Muscle of back (tissue), 13 donors: ENCODE data around the gene CTSH. TPM values are rescaled to one million over a fixed set of nuclear protein-coding genes. Genes with fewer than 3 reads are reported as not detected.
A peak's percentile ranks its signal among the peaks of the same experiment; 100 is the strongest.

Experiments
- DNase-seq, 3 donors: peaks; one replicate each; pipeline versions ENCODE4 v3.0.0 to v3.0.0-alpha.2; 2013
- long read RNA-seq, 9 donors: transcript quantifications; one replicate each; lab custom pipeline, GENCODE V29; 2026
- polyA plus RNA-seq, 10 donors: library from polyadenylated mRNA; unstranded; fragments of 120-200 nt; gene quantifications; one replicate each; pipeline ENCODE4 v1.2.1, GENCODE V29; 2013; ENCODE audit not compliant: insufficient read length in 10 of 10

The CTSH gene
- 10 to 100 TPM; 17.7 to 38.0 (median 25.2) TPM for polyA plus RNA-seq
- long read RNA-seq, donor 1, partial matches to known transcripts, result 0 of 3 reads
- long read RNA-seq, donor 1, other reads (novel, unspliced or antisense), result 0 of 3 reads
- long read RNA-seq, donor 2, result 0 reads
- long read RNA-seq, donor 3, result 0 reads
- long read RNA-seq, donor 4, partial matches to known transcripts, result 0 of 3 reads
- long read RNA-seq, donor 4, other reads (novel, unspliced or antisense), result 0 of 3 reads
- long read RNA-seq, donor 5, partial matches to known transcripts, result 0 of 5 reads
- long read RNA-seq, donor 5, other reads (novel, unspliced or antisense), result 0 of 5 reads
- long read RNA-seq, donor 6, partial matches to known transcripts, result 0 of 3 reads
- long read RNA-seq, donor 6, other reads (novel, unspliced or antisense), result 0 of 3 reads
- long read RNA-seq, donor 7, partial matches to known transcripts, result 0 of 3 reads
- long read RNA-seq, donor 7, other reads (novel, unspliced or antisense), result 0 of 3 reads
- long read RNA-seq, donor 8, partial matches to known transcripts, result 0 of 2 reads
- long read RNA-seq, donor 8, other reads (novel, unspliced or antisense), result 0 of 2 reads
- long read RNA-seq, donor 9, partial matches to known transcripts, result 0 of 3 reads
- long read RNA-seq, donor 9, other reads (novel, unspliced or antisense), result 0 of 3 reads

- DNase-seq, result peak in 2 of 3 donors; percentile 49 to 77
These were observed at the start of gene CTSH for GRCh38 chr15:78944669-78945407. Gene CTSH (minus strand): TSS chr15:78945046. CDS start chr15:78944981, 65 bp downstream.

GRCh38 chr15:78993931-78994530 lies 49.2 kb upstream of the CTSH start:
- no peak for DNase-seq

- no peak for DNase-seq
These were observed 48.5 kb upstream of the CTSH start for GRCh38 chr15:78993257-78993930.

- DNase-seq, result peak in 1 of 3 donors; percentile 48
These were observed 47.8 kb upstream of the CTSH start for GRCh38 chr15:78992416-78993256.

GRCh38 chr15:78991879-78992278 lies 47.0 kb upstream of the CTSH start:
- DNase-seq, result no peak

GRCh38 chr15:78991476-78991875 lies 46.6 kb upstream of the CTSH start:
- DNase-seq, result no peak

- DNase-seq, result no peak
These were observed 45.4 kb upstream of the CTSH start for GRCh38 chr15:78990278-78990677.

- no peak for DNase-seq
These were observed 44.9 kb upstream of the CTSH start for GRCh38 chr15:78989701-78990240.

GRCh38 chr15:78988361-78988911 lies 43.6 kb upstream of the CTSH start:
- peak in 2 of 3 donors; percentile 61 to 90 for DNase-seq

- no peak for DNase-seq
These were observed 42.9 kb upstream of the CTSH start for GRCh38 chr15:78987556-78988360.

GRCh38 chr15:78985859-78986475 lies 41.1 kb upstream of the CTSH start:
- DNase-seq, result no peak

GRCh38 chr15:78984041-78984440 lies 39.2 kb upstream of the CTSH start:
- no peak for DNase-seq

GRCh38 chr15:78983146-78983918 lies 38.5 kb upstream of the CTSH start:
- DNase-seq, result no peak

- DNase-seq, result no peak
These were observed 37.9 kb upstream of the CTSH start for GRCh38 chr15:78982736-78983135.

- no peak for DNase-seq
These were observed 36.9 kb upstream of the CTSH start for GRCh38 chr15:78981532-78982313.

- peak; percentile 51 to 77 (median 55) for DNase-seq
These were observed 34.8 kb upstream of the CTSH start for GRCh38 chr15:78979456-78980320.
